HG03103 (cell line): ENCODE results near the gene LIAS.

ENCODE experiments used
- ATAC-seq: cut with Tn5 transposase; IDR thresholded peaks from one replicate; pipeline ENCODE4 v1.9.1; 2021; ENCODE audit warnings: low read depth; ENCODE audit not compliant: unreplicated experiment

Gene LIAS

DNA sequence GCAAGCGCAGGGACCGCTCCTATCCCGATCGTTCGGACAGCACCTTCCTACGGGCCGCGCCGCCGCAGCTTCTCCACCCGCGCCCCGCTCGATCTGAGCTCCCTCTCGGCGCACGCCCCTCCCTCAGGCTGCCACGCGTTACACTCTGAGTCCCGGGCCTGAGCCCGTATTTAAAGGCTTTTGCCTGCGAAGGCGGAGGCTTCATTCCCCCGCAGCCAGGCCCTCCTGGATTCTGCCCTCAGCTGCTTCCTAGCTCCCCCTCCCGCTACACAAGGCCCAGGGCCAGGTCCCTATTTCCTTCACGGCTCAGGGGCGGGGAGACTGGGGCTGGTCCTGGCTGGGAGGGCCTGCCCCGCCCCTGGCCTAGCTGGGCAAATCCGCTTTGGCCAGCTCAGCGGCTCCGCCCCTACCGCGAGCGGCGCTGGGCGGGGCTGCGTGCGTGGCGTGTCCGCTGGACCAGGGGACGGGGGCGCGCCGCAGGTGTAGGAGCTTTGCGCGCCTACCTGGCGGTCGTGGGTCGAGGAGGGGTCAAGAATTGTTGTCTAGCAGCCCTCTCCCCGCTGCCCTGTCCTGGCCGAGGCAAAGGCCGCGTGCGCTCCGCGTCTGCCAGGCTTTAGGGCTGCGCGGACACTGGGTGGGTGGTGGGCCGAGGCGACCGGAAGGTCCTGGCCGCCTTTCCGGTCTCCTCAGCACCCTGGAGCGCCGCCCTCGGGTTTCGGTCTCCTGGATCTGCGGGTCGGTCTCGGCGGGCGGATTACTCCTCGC lies 68.6 kb downstream of the LIAS start, which contains the start of gene UGDH:
UGDH (minus strand) TSS at position 144 of the 765 bp plus-strand sequence. CDS start 5,927 bp downstream, outside the sequence.
- ATAC-seq, result peak; percentile 92

DNA sequence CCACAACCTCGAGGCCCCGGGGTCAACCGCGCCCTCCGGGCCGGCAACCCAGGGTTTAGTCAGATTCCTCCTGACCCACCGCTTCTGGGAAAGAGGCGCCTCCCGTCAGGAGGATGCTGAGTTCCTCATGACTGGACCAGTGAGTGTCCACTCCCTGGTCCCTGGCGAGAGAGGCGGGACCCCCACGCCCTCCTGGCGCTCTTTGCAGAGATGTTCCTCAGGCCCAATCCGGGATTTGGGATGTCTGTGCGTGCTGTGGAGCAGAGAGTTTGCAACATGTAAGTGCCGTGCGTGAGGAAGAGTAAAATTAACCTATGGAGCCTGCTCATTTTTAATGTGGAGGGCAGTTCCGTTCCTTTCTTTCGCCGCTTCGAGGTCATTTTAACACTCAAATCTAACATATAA lies 69.2 kb downstream of the LIAS start:
- no peak for ATAC-seq
